Endothelial cell (in vitro differentiated cells): ENCODE measurements around the gene SYT12. TPM values are rescaled to one million over a fixed set of nuclear protein-coding genes. Genes with fewer than 3 reads are reported as not detected.

Experiments
- DNase-seq: peaks from one replicate; pipeline ENCODE4 v3.0.0; 2021; ENCODE audit warnings: low spot score
- H3K27ac Mint-ChIP-seq: one replicate; pipeline ENCODE4 v1.8.0; 2021; ENCODE audit warnings: mixed read lengths, inconsistent platforms; ENCODE audit not compliant: unreplicated experiment
- H3K27me3 Mint-ChIP-seq: one replicate; pipeline ENCODE4 v1.8.0; 2021; ENCODE audit warnings: mild to moderate bottlenecking, moderate library complexity, mixed read lengths, inconsistent platforms; ENCODE audit not compliant: unreplicated experiment
- H3K36me3 Mint-ChIP-seq: one replicate; pipeline ENCODE4 v1.8.0; 2021; ENCODE audit warnings: mild to moderate bottlenecking, low read depth, mixed read lengths, inconsistent platforms; ENCODE audit not compliant: unreplicated experiment
- H3K4me1 Mint-ChIP-seq: one replicate; pipeline ENCODE4 v1.8.0; 2021; ENCODE audit warnings: mild to moderate bottlenecking, mixed read lengths, inconsistent platforms; ENCODE audit not compliant: unreplicated experiment
- H3K4me3 Mint-ChIP-seq: one replicate; pipeline ENCODE4 v1.8.0; 2021; ENCODE audit warnings: mild to moderate bottlenecking, mixed read lengths, inconsistent platforms; ENCODE audit not compliant: unreplicated experiment
- H3K9me3 Mint-ChIP-seq: one replicate; pipeline ENCODE4 v1.8.0; 2021; ENCODE audit warnings: mixed read lengths, inconsistent platforms; ENCODE audit not compliant: unreplicated experiment
- CTCF ChIP-seq: fragments of 200-600 bp; sonication (generic); IDR thresholded peaks from one replicate; pipeline ENCODE4 v1.5.0; 2021; ENCODE audit warnings: antibody characterized with exemption; ENCODE audit not compliant: unreplicated experiment
- total RNA-seq: library from RNA; stranded (reverse); fragmentation: NEBNext Ultra II Directional; extraction: Animal tissue kit (Norgen Biotek cat#: 25700); gene quantifications from one replicate; pipeline ENCODE4 v1.2.1, GENCODE V29; 2021; ENCODE audit not compliant: unreplicated experiment

Gene SYT12
- total RNA-seq, 1 donor from 2014 or later, result 0.82 TPM

- DNase-seq, result no peak
- H3K27me3 Mint-ChIP-seq, result peaks cover 3% of the 10 kb centered on the region
- no peaks in the 10 kb centered on the region for H3K4me1 Mint-ChIP-seq
- TF ChIP-seq CTCF, result no peak
- no peak overlapping the region for H3K27ac Mint-ChIP-seq
- H3K36me3 Mint-ChIP-seq, result no peaks in the 10 kb centered on the region
- no peaks in the 10 kb centered on the region for H3K9me3 Mint-ChIP-seq
- no peak overlapping the region for H3K4me3 Mint-ChIP-seq
Observed at GRCh38 chr11:67072295-67072694, 49.4 kb downstream of the SYT12 start.

DNA sequence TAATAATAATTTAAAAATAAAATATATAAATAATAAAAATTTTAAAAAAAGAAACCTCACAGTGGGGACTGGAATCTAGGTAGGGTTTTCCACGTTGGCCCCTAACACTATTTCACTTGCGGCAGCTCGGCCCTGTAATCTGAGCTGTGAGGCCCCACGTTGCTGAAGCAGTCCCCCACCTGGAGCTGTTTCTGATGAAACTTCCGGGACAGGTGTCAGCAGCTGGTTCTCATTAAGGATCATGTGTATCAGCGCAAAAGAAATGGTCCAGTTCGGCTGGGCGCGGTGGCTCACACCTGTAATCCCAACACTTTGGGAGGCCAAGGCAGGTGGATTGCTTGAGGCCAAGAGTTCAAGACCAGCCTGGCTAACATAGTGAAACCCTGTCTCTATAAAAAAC, 51.0 kb downstream of the SYT12 start:
- Mint-ChIP-seq H3K36me3 (no peaks in the 10 kb centered on the region), H3K4me3 (no peak overlapping the region), H3K4me1 (no peaks in the 10 kb centered on the region), H3K27ac (no peak overlapping the region), H3K27me3 (peaks cover 2% of the 10 kb centered on the region), H3K9me3 (no peaks in the 10 kb centered on the region)
- TF ChIP-seq CTCF, result no peak
- no peak for DNase-seq

DNA sequence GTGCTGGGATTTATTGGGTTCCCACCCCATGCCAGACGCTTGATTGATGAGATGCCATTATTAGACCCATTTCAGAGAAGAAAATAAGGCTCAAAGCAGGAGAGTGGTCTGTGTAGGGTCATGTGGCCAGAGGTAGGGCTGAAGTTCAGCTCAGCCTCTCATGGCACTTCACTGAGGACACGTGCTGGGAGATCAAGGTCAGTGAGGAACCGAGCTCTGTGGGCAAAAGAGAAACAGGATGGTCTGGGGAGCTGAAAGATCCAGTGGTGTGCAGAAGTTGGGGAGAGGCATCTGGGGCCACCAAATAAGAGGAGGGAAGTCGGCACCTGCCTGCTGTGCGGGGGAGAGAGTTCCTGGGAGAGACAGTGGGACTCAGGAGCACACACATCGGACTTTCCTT, 53.3 kb downstream of the SYT12 start:
- Mint-ChIP-seq H3K4me1 (no peaks in the 10 kb centered on the region), H3K27me3 (peaks cover 4% of the 10 kb centered on the region), H3K27ac (no peak overlapping the region), H3K9me3 (no peaks in the 10 kb centered on the region), H3K4me3 (no peak overlapping the region), H3K36me3 (no peaks in the 10 kb centered on the region)
- no peak for TF ChIP-seq CTCF
- no peak for DNase-seq

- Mint-ChIP-seq H3K27ac (no peak overlapping the region), H3K9me3 (no peaks in the 10 kb centered on the region), H3K4me3 (no peak overlapping the region), H3K36me3 (no peaks in the 10 kb centered on the region), H3K27me3 (peaks cover 7% of the 10 kb centered on the region), H3K4me1 (no peaks in the 10 kb centered on the region)
- DNase-seq, result no peak
- TF ChIP-seq CTCF, result no peak
Observed at GRCh38 chr11:67079065-67079705, 56.3 kb downstream of the SYT12 start.

DNA sequence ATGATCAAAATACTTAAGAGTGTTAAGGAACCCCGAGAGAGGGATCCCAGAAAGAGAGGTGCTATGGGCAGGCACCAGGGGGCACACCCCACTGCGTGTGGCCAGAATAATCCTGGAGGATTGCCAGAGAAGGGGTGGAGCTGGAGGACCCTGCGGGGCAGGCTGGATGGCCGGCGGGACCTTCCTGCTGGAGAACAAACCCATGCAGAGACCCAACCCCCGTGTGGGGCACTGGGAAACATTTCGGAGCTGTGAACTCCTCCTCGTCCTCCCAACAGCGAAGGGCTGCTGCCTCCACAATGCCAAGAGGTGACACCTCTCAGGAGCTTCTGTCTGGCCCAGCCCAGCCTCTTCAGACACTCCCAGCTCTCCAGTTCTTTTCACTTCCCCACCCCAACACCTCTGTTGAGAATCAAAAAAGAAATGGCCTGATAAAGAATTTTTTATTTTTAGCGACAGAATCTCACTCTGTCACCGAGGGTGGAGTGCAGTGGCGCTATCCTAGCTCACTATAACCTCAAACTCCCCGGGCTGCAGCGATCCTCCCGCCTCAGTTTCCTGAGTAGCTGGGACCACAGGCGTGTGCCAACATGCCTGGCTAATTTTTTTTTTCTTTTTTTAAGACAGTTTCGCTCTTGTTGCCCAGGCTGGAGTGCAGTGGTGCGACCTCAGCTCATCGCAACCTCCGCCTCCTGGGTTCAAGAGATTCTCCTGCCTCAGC, 59.3 kb downstream of the SYT12 start:
- H3K27me3 Mint-ChIP-seq, result peaks cover 7% of the 10 kb centered on the region
- no peaks in the 10 kb centered on the region for H3K9me3 Mint-ChIP-seq
- H3K4me3 Mint-ChIP-seq, result no peak overlapping the region
- H3K27ac Mint-ChIP-seq, result no peak overlapping the region
- DNase-seq, result no peak
- H3K4me1 Mint-ChIP-seq, result no peaks in the 10 kb centered on the region
- no peaks in the 10 kb centered on the region for H3K36me3 Mint-ChIP-seq
- no peak for TF ChIP-seq CTCF
